GM12891 (cell line): ENCODE measurements around the gene CD69.
"Not testable (repeated sequence)": the region's sequence is repeated elsewhere in the genome, so short reads cannot be mapped to it uniquely, and the experiment has no call there.

Source experiments
- DNase-seq: peaks from one replicate; pipeline ENCODE4 v3.0.0; 2011; ENCODE audit warnings: low spot score; ENCODE audit not compliant: insufficient read length
- FAIRE-seq: peaks from 2 replicates; lab custom pipeline; 2011; peaks lifted over from hg19 to GRCh38; lab: Jason Lieb, UNC
- POLR2A ChIP-seq: IDR thresholded peaks from 2 replicates; pipeline ENCODE4 v1.6.1; 2011; ENCODE audit warnings: low read depth, low read length, control low read depth
- POLR2AphosphoS5 ChIP-seq: IDR thresholded peaks from 2 replicates; pipeline ENCODE4 v1.6.1; 2011; ENCODE audit warnings: low read depth, low read length, control low read depth
- SPI1 ChIP-seq: IDR thresholded peaks from 2 replicates; pipeline ENCODE4 v1.6.1; 2011; ENCODE audit warnings: low read depth, low read length, control low read depth

Gene CD69

DNA sequence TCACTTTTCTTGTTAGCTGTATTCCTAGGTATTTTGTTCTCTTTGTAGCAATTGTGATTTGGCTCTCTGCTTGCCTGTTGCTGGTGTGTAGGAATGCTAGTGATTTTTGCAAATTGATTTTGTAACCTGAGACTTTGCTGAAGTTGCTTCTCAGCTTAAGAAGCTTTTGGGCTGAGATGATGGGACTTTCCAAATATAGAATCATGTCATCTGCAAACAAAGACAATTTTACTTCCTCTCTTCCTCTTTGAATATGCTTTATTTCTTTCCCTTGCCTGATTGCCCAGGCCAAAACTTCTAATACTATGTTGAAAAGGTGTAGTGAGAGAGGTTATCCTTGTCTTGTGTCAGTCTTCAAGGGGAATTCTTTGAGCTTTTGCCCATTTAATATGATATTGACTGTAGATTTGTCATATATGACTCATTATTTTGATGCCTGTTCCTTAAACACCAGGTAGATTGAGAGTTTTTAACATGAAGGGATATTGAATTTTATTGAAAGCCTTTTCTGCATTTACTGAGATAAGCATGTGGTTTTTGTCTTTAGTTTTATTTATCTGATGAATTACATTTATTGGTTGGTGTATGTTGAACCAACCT, 54.5 kb downstream of the CD69 start:
- DNase-seq: no peak
- no peak for TF ChIP-seq POLR2A
- TF ChIP-seq POLR2AphosphoS5: no peak
- TF ChIP-seq SPI1: peak; percentile 41
- no peak for FAIRE-seq

DNA sequence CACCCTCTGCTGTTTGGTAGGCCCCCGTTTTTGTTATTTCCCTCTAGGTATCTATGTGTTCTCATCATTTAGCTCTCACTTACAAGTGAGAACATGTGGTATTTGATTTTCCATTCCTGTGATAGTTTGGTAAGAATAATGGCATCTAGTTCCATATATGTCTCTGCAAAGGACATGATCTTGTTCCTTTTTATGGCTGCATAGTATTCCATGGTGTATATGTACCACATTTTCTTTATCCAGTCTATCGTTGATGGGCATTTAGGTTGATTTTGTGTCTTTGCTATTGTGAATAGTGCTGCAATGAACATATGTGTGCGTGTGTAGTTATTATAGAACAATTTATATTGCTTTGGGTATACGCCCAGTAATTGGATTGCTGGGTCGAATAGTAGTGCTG, 56.1 kb downstream of the CD69 start:
- not testable (repeated sequence) for DNase-seq, FAIRE-seq
